ENCODE results near the gene OMD. TPM values are rescaled to one million over a fixed set of nuclear protein-coding genes. Genes with fewer than 3 reads are reported as not detected.

Gene OMD
- total RNA-seq, 4 donors from 2014 or later = 18.9 to 26.2 (median 21.4) TPM

DNA sequence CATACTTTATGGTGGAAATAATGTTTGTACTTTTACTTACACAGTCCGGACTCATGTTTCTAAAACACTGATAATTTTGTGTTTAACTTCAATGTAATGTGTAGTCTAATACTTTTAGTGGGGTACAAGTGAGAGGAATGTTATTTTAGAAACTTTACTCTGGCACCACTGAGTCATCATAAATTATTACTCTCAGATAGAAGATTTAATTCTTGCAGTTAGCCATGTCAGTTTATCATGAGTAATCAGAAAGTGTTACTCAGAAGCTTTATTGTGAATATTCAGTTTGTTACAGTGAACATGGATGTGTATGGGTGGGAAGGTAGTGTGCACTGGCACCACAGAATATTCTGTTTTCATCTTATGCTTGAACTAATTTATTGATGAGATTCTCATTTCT, 39.9 kb downstream of the OMD start:
- 52% methylated on average over 1 of the region's 1 CpG for WGBS
- TF ChIP-seq, protein P1, sequence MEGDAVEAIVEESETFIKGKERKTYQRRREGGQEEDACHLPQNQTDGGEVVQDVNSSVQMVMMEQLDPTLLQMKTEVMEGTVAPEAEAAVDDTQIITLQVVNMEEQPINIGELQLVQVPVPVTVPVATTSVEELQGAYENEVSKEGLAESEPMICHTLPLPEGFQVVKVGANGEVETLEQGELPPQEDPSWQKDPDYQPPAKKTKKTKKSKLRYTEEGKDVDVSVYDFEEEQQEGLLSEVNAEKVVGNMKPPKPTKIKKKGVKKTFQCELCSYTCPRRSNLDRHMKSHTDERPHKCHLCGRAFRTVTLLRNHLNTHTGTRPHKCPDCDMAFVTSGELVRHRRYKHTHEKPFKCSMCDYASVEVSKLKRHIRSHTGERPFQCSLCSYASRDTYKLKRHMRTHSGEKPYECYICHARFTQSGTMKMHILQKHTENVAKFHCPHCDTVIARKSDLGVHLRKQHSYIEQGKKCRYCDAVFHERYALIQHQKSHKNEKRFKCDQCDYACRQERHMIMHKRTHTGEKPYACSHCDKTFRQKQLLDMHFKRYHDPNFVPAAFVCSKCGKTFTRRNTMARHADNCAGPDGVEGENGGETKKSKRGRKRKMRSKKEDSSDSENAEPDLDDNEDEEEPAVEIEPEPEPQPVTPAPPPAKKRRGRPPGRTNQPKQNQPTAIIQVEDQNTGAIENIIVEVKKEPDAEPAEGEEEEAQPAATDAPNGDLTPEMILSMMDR (IDR thresholded peaks at IDR 0.05) = no peak
- TF ChIP-seq POLR2A (IDR thresholded peaks at IDR 0.05; ENCODE audit: low read depth) (no peak), EP300 (IDR thresholded peaks at IDR 0.05) (no peak), POLR2AphosphoS5 (IDR thresholded peaks at IDR 0.05) (no peak)
- Histone ChIP-seq H3K4me3 (no peak overlapping the region), H3K27ac (replicated peaks in 1 of 4) (peak overlapping the region in 3 of 4 donors; percentile 23 to 50 (median 33)), H3K4me1 (peaks cover 0 to 16% (median 11%) of the 10 kb centered on the region in 4 donors), H3K9me3 (no peaks in the 10 kb centered on the region), H3K27me3 (no peaks in the 10 kb centered on the region), H3K36me3 (peaks cover 0 to 5% (median 0%) of the 10 kb centered on the region in 4 donors)
- intact Hi-C loops (cut with DNase I) = no loop called here
- no peak for DNase-seq (ENCODE audit: extremely low spot score)

DNA sequence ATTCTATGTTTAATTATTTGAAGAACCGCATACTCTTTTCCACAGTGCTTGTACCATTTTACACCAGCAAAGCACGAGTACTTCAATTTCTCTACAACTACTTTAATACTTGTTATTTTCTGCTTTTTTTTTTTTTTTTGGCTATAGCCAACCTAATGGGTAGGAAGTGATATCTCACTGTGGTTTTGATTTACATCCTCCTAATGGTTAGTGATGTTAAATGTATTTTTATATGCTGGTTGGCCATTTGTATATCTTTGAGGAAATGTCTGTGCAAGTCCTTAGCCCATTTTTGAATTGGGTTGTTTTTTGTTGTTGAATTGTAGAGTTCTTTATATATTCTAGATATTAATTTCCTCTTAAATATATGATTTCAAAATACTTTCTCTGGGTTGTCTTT, 42.5 kb downstream of the OMD start:
- H3K4me1 ChIP-seq = peaks cover 0 to 16% (median 11%) of the 10 kb centered on the region in 4 donors
- intact Hi-C loops (cut with DNase I) = no loop called here
- H3K36me3 ChIP-seq = no peaks in the 10 kb centered on the region
- H3K27ac ChIP-seq (replicated peaks in 1 of 4) = no peak overlapping the region
- H3K27me3 ChIP-seq = no peaks in the 10 kb centered on the region
- DNase-seq (ENCODE audit: extremely low spot score) = no peak
- TF ChIP-seq POLR2AphosphoS5 (IDR thresholded peaks at IDR 0.05) = no peak
- no peak for TF ChIP-seq EP300 (IDR thresholded peaks at IDR 0.05)
- TF ChIP-seq, protein P1 (IDR thresholded peaks at IDR 0.05) = no peak
- no peak for TF ChIP-seq POLR2A (IDR thresholded peaks at IDR 0.05; ENCODE audit: low read depth)
- no peaks in the 10 kb centered on the region for H3K9me3 ChIP-seq
- WGBS = 91% methylated on average over 2 of the region's 2 CpGs
- no peak overlapping the region for H3K4me3 ChIP-seq

DNA sequence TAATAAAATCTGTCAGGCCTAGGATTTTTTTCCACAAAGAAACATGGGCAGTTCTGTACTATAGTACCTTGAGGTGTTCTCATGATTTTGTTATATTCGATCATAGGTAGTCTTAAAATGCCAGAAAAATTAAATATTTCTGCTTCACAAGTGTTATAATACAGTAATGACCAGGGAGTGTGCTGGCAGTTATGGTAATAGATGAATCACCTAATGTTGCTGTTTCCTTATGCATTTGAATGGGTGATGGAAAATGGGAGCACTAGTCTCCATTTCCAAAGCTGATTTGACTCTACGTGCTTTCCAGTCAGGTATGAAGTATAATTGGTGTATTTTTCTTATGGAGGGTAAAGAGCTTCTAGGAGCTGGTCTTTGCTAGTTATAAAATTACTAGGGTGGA, 43.7 kb downstream of the OMD start:
- DNase-seq (ENCODE audit: extremely low spot score) = no peak
- intact Hi-C loops (cut with DNase I) = no loop called here
- Histone ChIP-seq H3K27ac (replicated peaks in 1 of 4) (no peak overlapping the region), H3K9me3 (no peaks in the 10 kb centered on the region), H3K27me3 (no peaks in the 10 kb centered on the region), H3K36me3 (no peaks in the 10 kb centered on the region), H3K4me1 (peaks cover 0 to 16% (median 11%) of the 10 kb centered on the region in 4 donors), H3K4me3 (no peak overlapping the region)
- WGBS = 93% methylated on average over 2 of the region's 2 CpGs
- TF ChIP-seq, protein P1 (IDR thresholded peaks at IDR 0.05) = no peak
- TF ChIP-seq POLR2AphosphoS5 (IDR thresholded peaks at IDR 0.05) = no peak
- no peak for TF ChIP-seq POLR2A (IDR thresholded peaks at IDR 0.05; ENCODE audit: low read depth)
- TF ChIP-seq EP300 (IDR thresholded peaks at IDR 0.05) = no peak

DNA sequence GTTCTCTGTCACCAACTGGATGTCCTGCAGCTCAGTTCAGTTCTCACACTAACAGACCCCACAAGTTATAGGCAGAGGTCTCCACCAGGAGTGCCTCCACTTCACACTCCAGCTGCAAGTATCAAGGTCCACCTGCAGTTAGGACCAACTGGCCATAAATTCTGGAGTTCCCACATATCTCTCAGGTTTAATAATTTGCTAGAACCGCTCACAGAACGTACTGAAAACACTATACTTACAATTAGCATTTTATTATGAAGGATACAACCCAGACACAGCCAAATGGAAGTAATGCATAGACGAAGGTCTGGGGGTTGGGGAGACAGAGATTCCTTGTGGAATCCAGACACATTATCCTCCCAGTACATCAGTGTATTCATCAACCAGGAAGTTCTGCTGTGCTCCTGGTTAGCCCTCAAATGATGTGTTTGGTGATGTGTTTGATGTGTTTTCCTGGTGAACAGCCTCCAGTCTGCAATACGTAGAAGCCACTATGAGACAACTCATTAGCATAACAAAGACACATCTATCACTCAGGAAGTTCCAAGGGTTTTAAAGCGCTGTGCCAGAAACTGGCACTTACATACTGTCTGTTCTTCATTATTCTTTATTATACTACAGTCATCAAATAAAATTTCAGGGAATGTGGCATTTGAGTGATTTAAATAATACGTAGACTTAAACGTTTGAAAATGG, 45.3 kb downstream of the OMD start:
- no peak for DNase-seq (ENCODE audit: extremely low spot score)
- intact Hi-C loops (cut with DNase I) = no loop called here
- Histone ChIP-seq H3K9me3 (no peaks in the 10 kb centered on the region), H3K27ac (replicated peaks in 1 of 4) (no peak overlapping the region), H3K36me3 (no peaks in the 10 kb centered on the region), H3K27me3 (no peaks in the 10 kb centered on the region), H3K4me3 (no peak overlapping the region), H3K4me1 (peaks cover 0 to 1% (median under 1%) of the 10 kb centered on the region in 4 donors)
- TF ChIP-seq POLR2AphosphoS5 (IDR thresholded peaks at IDR 0.05) (no peak), POLR2A (IDR thresholded peaks at IDR 0.05; ENCODE audit: low read depth) (no peak), EP300 (IDR thresholded peaks at IDR 0.05) (no peak)
- TF ChIP-seq, protein P1 (IDR thresholded peaks at IDR 0.05) = no peak
- WGBS = 69% methylated on average over 7 of the region's 7 CpGs
